Measurements from ENCODE around the gene DUS1L.

The DUS1L gene

DNA sequence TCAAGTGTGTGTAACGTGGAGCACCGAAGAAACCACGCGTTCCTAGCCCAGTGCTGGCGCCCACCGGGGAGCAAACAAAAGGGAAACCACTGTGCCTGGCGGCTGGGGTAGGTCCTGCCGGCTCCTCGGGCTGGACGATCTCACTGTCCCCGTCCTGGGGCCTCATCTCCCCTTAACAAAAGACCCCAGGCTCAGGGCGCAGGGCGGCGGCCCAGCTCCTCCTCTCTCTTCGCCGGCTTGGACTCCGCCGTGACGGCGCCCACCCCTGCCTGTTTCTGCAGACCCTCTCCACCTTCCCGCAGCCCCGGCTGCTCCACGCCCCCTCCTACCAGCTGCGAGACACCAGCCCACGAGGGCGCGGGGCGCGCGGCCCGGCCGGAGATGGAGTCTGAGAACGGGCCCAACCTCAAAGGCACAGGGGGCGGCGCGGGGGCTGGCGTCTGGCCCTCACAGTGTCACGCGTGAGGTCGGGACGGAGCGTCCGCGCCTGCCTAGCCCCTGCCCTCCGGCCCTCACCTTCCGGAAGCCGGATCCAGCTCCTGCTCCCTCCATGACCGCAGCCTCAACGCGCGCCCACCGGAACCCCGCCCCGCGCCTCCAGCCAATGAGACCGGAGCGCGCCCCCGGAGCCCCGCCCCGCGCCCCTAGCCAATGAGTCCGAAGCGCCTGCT lies 43.2 kb downstream of the DUS1L start, which contains the start of gene CENPX:
CENPX (minus strand) TSS at position 569 of the 671 bp plus-strand sequence; CDS start at position 552, 17 bp downstream.
- peak within 1 kb of the TSS; percentile 85 for H3K4me3 ChIP-seq (ENCODE audit: low read depth, low read length)
- TF ChIP-seq, protein P1, sequence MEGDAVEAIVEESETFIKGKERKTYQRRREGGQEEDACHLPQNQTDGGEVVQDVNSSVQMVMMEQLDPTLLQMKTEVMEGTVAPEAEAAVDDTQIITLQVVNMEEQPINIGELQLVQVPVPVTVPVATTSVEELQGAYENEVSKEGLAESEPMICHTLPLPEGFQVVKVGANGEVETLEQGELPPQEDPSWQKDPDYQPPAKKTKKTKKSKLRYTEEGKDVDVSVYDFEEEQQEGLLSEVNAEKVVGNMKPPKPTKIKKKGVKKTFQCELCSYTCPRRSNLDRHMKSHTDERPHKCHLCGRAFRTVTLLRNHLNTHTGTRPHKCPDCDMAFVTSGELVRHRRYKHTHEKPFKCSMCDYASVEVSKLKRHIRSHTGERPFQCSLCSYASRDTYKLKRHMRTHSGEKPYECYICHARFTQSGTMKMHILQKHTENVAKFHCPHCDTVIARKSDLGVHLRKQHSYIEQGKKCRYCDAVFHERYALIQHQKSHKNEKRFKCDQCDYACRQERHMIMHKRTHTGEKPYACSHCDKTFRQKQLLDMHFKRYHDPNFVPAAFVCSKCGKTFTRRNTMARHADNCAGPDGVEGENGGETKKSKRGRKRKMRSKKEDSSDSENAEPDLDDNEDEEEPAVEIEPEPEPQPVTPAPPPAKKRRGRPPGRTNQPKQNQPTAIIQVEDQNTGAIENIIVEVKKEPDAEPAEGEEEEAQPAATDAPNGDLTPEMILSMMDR (IDR thresholded peaks at IDR 0.05; ENCODE audit: low read depth, low read length): no peak

DNA sequence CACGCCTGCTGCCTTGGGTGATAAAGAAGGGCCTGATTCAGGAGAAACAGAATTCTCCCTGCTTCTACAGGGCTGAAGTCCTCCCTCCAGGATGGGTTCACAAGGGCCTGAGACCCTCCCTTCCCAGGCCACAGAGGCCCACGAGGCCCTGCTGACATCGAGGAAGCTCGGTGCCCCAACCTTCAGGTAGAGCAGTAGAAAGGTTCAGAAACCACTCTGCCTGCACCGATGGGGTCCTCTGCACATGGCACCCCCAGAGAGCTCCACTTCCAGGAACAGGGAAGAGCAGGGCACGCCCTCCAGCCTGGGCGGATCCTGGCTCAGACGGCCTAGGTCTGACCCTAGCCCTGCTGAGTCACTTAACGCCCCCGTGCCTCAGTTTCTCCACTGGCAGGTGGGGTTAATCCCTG lies 43.7 kb downstream of the DUS1L start:
- peak overlapping the region; percentile 85 for H3K4me3 ChIP-seq (ENCODE audit: low read depth, low read length)
- TF ChIP-seq, protein P1 (IDR thresholded peaks at IDR 0.05; ENCODE audit: low read depth, low read length): no peak

DNA sequence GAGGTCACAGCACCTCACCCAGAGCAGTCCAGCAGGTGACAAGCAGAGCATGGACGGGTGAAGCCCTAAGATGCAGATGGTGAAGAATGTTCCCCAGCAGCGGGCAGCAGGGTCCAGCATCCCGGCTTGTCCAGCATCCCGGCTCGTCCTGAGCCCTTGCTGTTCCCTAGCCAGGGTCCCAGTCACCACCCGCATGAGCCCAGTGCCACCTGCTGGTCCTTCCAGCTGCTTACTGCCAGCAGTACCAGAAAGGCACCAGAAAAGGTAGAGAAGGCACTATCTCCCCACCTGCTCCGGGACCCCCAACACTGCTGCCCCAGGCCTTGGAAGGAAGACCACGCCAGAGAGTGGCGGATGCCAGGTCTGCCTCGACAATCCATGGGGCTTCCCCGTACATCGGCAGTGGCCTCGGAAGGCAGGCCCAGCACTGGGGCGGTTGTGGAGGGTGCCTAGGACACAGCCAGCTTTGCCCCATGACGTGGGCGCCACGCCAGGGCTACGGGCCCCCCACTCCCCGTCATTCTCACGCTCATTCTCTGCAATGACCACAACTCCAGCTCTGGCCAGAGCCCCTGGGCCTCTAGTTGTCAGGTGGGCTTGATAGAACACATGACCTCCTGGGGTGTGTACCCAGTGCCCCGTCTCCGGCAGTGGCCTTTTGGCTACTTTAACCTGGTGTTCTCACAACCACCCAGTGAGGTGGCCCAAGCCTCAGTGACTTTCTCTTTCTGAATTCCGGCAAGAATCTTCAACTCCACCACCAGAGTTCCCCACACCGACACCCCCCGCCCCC lies 44.3 kb downstream of the DUS1L start:
- TF ChIP-seq, protein P1 (IDR thresholded peaks at IDR 0.05; ENCODE audit: low read depth, low read length): peak; percentile 77; the same call in 1 of the 2 replicates
- peak overlapping the region; percentile 85 for H3K4me3 ChIP-seq (ENCODE audit: low read depth, low read length)

DNA sequence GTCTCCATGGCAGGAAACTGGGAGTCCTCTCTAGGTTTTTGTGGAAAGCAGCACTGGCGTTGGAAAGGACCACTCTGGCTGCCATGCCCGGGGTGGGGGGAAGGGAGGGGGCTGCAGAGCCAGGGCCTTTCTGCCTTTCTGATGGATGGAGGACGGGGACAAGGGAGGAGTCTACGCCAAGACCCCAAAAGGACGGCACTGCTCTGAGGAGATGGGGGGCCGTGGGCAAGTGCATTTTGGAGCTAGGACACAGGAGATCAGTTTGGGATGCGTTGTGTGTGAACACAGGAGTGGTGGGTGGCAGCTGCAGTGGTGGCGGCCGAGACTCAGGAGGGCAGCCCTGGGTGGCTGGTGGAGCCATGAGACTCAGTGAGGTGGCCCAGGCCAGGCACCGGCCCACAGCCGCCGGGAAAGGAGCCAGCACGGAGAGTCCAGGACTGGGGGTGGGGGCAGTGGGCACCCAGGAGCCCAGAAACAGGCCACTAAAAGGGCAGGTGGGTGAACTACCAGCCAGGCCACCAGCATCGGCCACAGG lies 45.0 kb downstream of the DUS1L start:
- TF ChIP-seq, protein P1 (IDR thresholded peaks at IDR 0.05; ENCODE audit: low read depth, low read length): no peak

DNA sequence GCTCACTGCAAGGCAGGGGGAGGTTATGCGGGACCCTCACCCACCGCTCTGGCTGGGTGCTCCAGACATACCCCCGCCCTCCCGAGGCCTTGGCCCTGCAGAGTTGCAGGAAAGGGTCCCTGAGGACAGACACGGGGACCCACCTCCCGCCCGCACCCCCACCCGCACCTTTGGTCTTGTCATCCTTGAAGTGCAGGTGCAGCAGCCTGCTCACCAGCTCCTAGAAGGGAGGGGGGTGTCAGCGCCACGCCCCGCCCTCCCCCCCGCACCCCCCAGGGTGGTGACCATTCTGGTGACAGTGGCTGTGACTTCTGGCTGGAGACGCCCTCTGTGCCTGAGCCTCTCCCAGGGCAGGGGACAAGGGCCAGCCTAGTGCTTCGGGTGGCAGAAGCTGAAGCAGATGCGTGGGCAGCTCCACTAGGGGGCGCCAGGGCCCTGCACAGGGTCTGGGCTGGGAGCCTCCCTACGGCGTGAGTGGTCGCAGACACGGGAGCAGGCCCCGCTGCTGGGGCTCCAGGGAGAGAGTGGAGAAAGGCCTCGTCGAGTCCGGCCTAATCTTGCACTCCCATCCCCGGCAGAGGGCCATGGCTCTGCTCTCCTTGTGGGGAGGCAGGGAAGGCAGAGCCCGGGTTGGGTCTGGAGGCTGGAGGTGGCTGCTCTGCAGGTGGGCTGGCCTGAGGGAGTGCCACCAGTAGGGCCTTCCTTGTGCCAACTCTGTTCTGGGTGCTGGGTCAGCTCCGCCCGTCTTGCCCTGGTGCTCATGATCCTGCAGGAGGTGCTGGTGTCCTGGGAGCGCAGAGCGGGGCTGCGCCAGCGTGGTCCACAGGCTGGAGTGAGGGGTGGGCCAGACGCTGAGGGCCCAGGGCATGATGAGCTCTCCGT lies 45.7 kb downstream of the DUS1L start:
- TF ChIP-seq, protein P1 (IDR thresholded peaks at IDR 0.05; ENCODE audit: low read depth, low read length): peak; percentile 74
- no peak overlapping the region for H3K4me3 ChIP-seq (ENCODE audit: low read depth, low read length)

More for the DNA sequence above, 45.0 kb downstream of the DUS1L start:
- H3K4me3 ChIP-seq (ENCODE audit: low read depth, low read length): no peak overlapping the region

DNA sequence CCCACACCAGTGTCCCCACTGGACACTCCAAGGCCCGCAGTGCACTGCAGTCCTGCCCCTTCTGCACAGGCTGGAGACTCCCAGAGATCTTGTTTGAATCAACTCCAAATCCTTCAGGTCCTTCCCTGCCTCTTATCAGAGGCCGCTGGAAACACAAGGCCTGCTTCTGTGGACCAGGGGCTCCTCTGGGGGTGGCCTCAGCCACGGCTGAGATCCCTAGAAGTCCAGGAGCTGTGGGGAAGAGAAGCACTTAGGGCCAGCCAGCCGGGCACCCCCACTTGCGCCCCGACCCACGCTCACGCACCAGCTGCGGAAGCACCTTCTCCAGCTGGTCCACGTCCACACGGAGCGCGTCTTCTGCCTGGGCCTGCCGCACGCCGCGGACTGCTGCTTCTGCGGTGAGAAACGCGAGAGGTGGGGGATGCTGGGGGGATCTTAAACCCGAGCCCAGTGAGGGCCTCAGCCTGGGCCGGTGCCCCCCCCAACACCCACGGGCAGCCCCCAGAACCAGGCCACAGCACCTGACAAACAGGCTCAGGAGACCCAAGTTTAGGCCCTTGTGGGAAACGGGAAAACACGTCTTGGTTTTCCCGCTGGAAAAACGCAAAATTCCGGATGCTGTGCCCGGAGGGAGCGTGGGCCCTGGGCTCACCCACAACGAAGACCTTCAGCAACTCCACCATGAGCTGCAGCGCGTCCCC lies 46.5 kb downstream of the DUS1L start:
- H3K4me3 ChIP-seq (ENCODE audit: low read depth, low read length): no peak overlapping the region
- TF ChIP-seq, protein P1 (IDR thresholded peaks at IDR 0.05; ENCODE audit: low read depth, low read length): no peak

Measured in WI38 (cell line).